Panc1 (cell line): Measurements from ENCODE around the gene TRPM1. TPM values are rescaled to one million over a fixed set of nuclear protein-coding genes. Genes with fewer than 3 reads are reported as not detected.

Experiments used
- ATAC-seq: fragments of 200-7000 bp; cut with Tn5 transposase; 2 replicates; pipeline ENCODE4 v1.9.1; 2020; ENCODE audit warnings: mild to moderate bottlenecking, moderate library complexity
- BruUV-seq: library from RNA; stranded (reverse); fragments of 400-500 nt; replicated peaks from 2 replicates; lab custom pipeline; 2021; lab: Mats Ljungman, UMichigan
- CTCF ChIA-PET: fragments of 300-600 bp; sonication (Branson Sonifier 250); formaldehyde crosslinking; loops from one replicate; lab custom pipeline; 2022; ENCODE audit warnings: antibody characterized with exemption; lab: Charles Lee
- POLR2A ChIA-PET: fragments of 300-600 bp; sonication (Branson Sonifier 250); formaldehyde crosslinking; loops from one replicate; lab custom pipeline; 2022; ENCODE audit warnings: antibody characterized with exemption; lab: Charles Lee
- DNase-seq: peaks from one replicate; pipeline ENCODE4 v3.0.0-alpha.2; 2010; ENCODE audit warnings: low read depth, low spot score
- H3K27ac ChIP-seq: 2 replicates; pipeline ENCODE4 v1.5.1; 2011; ENCODE audit warnings: mild to moderate bottlenecking, low read length, inconsistent platforms
- H3K27me3 ChIP-seq: fragments of 200-500 bp; sonication (Bioruptor generic); 2 replicates; pipeline ENCODE4 v1.6.0; 2014; ENCODE audit warnings: low read length, inconsistent platforms; ENCODE audit not compliant: control insufficient read depth, insufficient read depth
- H3K36me3 ChIP-seq: fragments of 200-500 bp; sonication (Bioruptor generic); 2 replicates; pipeline ENCODE4 v1.5.1; 2014; ENCODE audit warnings: inconsistent platforms, mild to moderate bottlenecking, low read length, moderate library complexity; ENCODE audit not compliant: control insufficient read depth, insufficient read depth
- H3K4me1 ChIP-seq: 2 replicates; pipeline ENCODE4 v1.5.1; 2011; ENCODE audit warnings: inconsistent platforms, mild to moderate bottlenecking, low read length, moderate library complexity; ENCODE audit not compliant: control insufficient read depth, insufficient read depth
- H3K4me3 ChIP-seq, 2 experiments: 2 replicates each; pipeline ENCODE4 v1.5.1; 2011 to 2012; ENCODE audit warnings: low read depth in 2 of 2, low read length in 2 of 2, mild to moderate bottlenecking in 2 of 2, inconsistent platforms in 1 of 2, moderate library complexity in 1 of 2
- H3K9me3 ChIP-seq: fragments of 200-500 bp; sonication (Bioruptor generic); 2 replicates; pipeline ENCODE4 v1.5.1; 2014; ENCODE audit warnings: low read depth, mild to moderate bottlenecking, inconsistent platforms, low read length, moderate library complexity; ENCODE audit not compliant: control insufficient read depth, insufficient read depth
- POLR2AphosphoS5 ChIP-seq: IDR thresholded peaks from 2 replicates; pipeline ENCODE4 v1.6.1; 2012; ENCODE audit warnings: mild to moderate bottlenecking, low read depth, low read length, moderate library complexity
- SIN3A ChIP-seq: IDR thresholded peaks from 2 replicates; pipeline ENCODE4 v1.6.1; 2012; ENCODE audit warnings: low read depth, mild to moderate bottlenecking, low read length, moderate library complexity, borderline replicate concordance; ENCODE audit not compliant: insufficient read depth
- TCF7L2 ChIP-seq: IDR thresholded peaks from 2 replicates; pipeline ENCODE4 v1.6.1; 2011; ENCODE audit warnings: mild to moderate bottlenecking, low read depth, low read length, inconsistent platforms
- in situ Hi-C: cut with HindIII; loops from 2 replicates; pipeline ENCODE4 v1.10.0; 2016; ENCODE audit warnings: low sequenced_read_pairs, low pct_unique_long_range_greater_than_20kb
- intact Hi-C: fragments of 100-400 bp; cut with micrococcal nuclease; formaldehyde crosslinking; loops from one replicate; pipeline ENCODE4 v1.10.0; 2022; ENCODE audit not compliant: unreplicated experiment
- total RNA-seq: library from RNA; stranded (reverse); gene quantifications from one replicate; pipeline ENCODE4 v1.2.1, GENCODE V29; 2021; ENCODE audit not compliant: unreplicated experiment
- TF ChIP-seq, protein P1 (sequence below): fragments of 450-650 bp; IDR thresholded peaks from 2 replicates; pipeline ENCODE4 v1.5.1; 2017; ENCODE audit warnings: mild to moderate bottlenecking
- TF ChIP-seq, protein P2 (sequence below), 2 experiments: IDR thresholded peaks; 2 replicates each; pipeline ENCODE4 v1.6.1; 2011 to 2012; ENCODE audit warnings: low read depth in 2 of 2, control low read depth in 1 of 2, low read length in 1 of 2, mild to moderate bottlenecking in 1 of 2, moderate library complexity in 1 of 2; ENCODE audit not compliant: insufficient read depth in 1 of 2

The TRPM1 gene
- total RNA-seq, 1 experiment from 2014 or later: not detected

DNA sequence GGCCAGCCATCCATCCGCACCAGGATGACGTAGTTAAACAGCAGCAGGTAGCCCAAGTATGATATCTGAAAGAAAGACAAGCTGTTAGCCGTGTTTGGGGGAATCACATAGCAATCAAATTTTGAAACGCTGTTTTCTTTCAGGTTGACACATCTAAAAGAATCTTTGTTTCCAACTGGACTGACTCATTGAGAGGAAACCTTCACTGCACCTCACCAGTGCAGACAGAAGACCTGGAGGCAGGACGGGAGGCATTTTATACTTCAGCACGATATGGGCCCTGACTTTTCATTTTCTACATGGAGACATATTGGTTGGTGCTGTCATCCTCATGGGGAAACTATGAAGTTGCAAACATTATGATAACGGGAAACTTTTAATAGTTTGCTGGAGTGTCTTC is 65.9 kb downstream of the TRPM1 start:
- intact Hi-C loops (no loop called here), in situ Hi-C loops (no loop called here)
- Histone ChIP-seq H3K27ac (no peak overlapping the region), H3K36me3 (no peaks in the 10 kb centered on the region), H3K4me1 (no peaks in the 10 kb centered on the region), H3K4me3 (no peak overlapping the region), H3K9me3 (no peaks in the 10 kb centered on the region), H3K27me3 (no peaks in the 10 kb centered on the region)
- ChIA-PET POLR2A (no interaction called here), CTCF (no interaction called here)
- no TSS peak for BruUV-seq
- no peak for ATAC-seq
- no peak for TF ChIP-seq POLR2AphosphoS5
- no peak for TF ChIP-seq SIN3A
- TF ChIP-seq, protein P1, sequence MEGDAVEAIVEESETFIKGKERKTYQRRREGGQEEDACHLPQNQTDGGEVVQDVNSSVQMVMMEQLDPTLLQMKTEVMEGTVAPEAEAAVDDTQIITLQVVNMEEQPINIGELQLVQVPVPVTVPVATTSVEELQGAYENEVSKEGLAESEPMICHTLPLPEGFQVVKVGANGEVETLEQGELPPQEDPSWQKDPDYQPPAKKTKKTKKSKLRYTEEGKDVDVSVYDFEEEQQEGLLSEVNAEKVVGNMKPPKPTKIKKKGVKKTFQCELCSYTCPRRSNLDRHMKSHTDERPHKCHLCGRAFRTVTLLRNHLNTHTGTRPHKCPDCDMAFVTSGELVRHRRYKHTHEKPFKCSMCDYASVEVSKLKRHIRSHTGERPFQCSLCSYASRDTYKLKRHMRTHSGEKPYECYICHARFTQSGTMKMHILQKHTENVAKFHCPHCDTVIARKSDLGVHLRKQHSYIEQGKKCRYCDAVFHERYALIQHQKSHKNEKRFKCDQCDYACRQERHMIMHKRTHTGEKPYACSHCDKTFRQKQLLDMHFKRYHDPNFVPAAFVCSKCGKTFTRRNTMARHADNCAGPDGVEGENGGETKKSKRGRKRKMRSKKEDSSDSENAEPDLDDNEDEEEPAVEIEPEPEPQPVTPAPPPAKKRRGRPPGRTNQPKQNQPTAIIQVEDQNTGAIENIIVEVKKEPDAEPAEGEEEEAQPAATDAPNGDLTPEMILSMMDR: no peak
- TF ChIP-seq, protein P2, sequence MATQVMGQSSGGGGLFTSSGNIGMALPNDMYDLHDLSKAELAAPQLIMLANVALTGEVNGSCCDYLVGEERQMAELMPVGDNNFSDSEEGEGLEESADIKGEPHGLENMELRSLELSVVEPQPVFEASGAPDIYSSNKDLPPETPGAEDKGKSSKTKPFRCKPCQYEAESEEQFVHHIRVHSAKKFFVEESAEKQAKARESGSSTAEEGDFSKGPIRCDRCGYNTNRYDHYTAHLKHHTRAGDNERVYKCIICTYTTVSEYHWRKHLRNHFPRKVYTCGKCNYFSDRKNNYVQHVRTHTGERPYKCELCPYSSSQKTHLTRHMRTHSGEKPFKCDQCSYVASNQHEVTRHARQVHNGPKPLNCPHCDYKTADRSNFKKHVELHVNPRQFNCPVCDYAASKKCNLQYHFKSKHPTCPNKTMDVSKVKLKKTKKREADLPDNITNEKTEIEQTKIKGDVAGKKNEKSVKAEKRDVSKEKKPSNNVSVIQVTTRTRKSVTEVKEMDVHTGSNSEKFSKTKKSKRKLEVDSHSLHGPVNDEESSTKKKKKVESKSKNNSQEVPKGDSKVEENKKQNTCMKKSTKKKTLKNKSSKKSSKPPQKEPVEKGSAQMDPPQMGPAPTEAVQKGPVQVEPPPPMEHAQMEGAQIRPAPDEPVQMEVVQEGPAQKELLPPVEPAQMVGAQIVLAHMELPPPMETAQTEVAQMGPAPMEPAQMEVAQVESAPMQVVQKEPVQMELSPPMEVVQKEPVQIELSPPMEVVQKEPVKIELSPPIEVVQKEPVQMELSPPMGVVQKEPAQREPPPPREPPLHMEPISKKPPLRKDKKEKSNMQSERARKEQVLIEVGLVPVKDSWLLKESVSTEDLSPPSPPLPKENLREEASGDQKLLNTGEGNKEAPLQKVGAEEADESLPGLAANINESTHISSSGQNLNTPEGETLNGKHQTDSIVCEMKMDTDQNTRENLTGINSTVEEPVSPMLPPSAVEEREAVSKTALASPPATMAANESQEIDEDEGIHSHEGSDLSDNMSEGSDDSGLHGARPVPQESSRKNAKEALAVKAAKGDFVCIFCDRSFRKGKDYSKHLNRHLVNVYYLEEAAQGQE (IDR thresholded peaks at IDR 0.05; ENCODE audit: insufficient read depth in 1 of 2, low read depth in 2 of 2, low read length in 1 of 2): no peak
- TF ChIP-seq TCF7L2: no peak
- no peak for DNase-seq

DNA sequence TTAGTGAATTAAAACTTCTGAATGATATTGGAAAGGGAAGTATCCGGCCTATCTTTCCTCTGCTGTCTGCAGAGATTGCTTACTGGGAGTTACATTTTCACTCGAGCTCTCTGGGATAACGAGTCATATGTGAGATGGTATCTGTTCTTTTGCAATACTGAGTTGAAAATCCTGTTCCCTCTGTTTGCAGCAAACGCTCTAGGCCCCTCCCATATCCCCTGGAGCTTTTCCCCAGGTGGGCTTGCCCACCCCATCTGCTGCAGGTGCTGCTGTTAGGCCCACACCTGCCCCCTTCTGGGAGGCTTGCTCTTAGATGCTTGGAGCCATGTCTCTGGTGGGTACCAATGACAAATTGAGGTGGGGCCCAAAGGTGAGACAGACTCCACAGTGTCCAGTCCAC is 67.4 kb downstream of the TRPM1 start:
- in situ Hi-C loops: no loop called here
- Histone ChIP-seq H3K9me3 (no peaks in the 10 kb centered on the region), H3K36me3 (no peaks in the 10 kb centered on the region), H3K27me3 (no peaks in the 10 kb centered on the region), H3K4me1 (no peaks in the 10 kb centered on the region), H3K4me3 (no peak overlapping the region), H3K27ac (no peak overlapping the region)
- DNase-seq: no peak
- no peak for ATAC-seq
- TF ChIP-seq TCF7L2 (no peak), SIN3A (no peak), POLR2AphosphoS5 (no peak)
- TF ChIP-seq, protein P2 (IDR thresholded peaks at IDR 0.05; ENCODE audit: insufficient read depth in 1 of 2, low read depth in 2 of 2, low read length in 1 of 2): no peak
- TF ChIP-seq, protein P1: no peak
- ChIA-PET CTCF (no interaction called here), POLR2A (no interaction called here)
- BruUV-seq: no TSS peak
- intact Hi-C loops: no loop called here
